HepG2 (cell line): ENCODE results near the gene C1orf35. TPM values are rescaled to one million over a fixed set of nuclear protein-coding genes. Genes with fewer than 3 reads are reported as not detected.

Source experiments
- ARID4A ChIP-seq: sonication (generic); formaldehyde crosslinking; IDR thresholded peaks from 2 replicates; pipeline ENCODE4 v1.5.0; 2020; ENCODE audit warnings: mild to moderate bottlenecking, missing genetic modification reagents, borderline replicate concordance
- CENPX ChIP-seq: sonication (generic); formaldehyde crosslinking; IDR thresholded peaks from 2 replicates; pipeline ENCODE4 v1.9.0; 2021; ENCODE audit warnings: mild to moderate bottlenecking, missing genetic modification reagents, moderate library complexity
- CHCHD3 ChIP-seq: sonication (generic); formaldehyde crosslinking; IDR thresholded peaks from 2 replicates; pipeline ENCODE4 v1.8.0; 2022; ENCODE audit warnings: mild to moderate bottlenecking, missing genetic modification reagents, moderate library complexity
- HOXA7 ChIP-seq: sonication (generic); formaldehyde crosslinking; IDR thresholded peaks from 2 replicates; pipeline ENCODE4 v1.8.1; 2022; ENCODE audit warnings: mild to moderate bottlenecking, missing genetic modification reagents, moderate library complexity
- MTA3 ChIP-seq: sonication (generic); formaldehyde crosslinking; IDR thresholded peaks from 2 replicates; pipeline ENCODE4 v1.4.0; 2020; ENCODE audit warnings: missing genetic modification reagents
- NFYC ChIP-seq: IDR thresholded peaks from 2 replicates; pipeline ENCODE4 v1.6.1; 2016; ENCODE audit warnings: missing genetic modification reagents, missing compliant biosample characterization
- PBX3 ChIP-seq: sonication (generic); formaldehyde crosslinking; IDR thresholded peaks from 2 replicates; pipeline ENCODE4 v1.8.1; 2023; ENCODE audit warnings: missing genetic modification reagents, inconsistent platforms, borderline replicate concordance
- PPARG ChIP-seq: conservative IDR thresholded peaks from 2 replicates; pipeline ENCODE4 v1.6.1; 2016; ENCODE audit warnings: missing biosample characterization, missing genetic modification reagents
- SOX5 ChIP-seq: IDR thresholded peaks from 2 replicates; pipeline ENCODE4 v1.6.1; 2016; ENCODE audit warnings: borderline replicate concordance
- YEATS2 ChIP-seq: sonication (generic); formaldehyde crosslinking; IDR thresholded peaks from 2 replicates; pipeline ENCODE4 v1.4.0; 2020; ENCODE audit warnings: missing genetic modification reagents, borderline replicate concordance
- ZNF205 ChIP-seq: IDR thresholded peaks from 2 replicates; pipeline ENCODE4 v1.6.1; 2018; ENCODE audit warnings: missing biosample characterization, missing genetic modification reagents
- ZNF232 ChIP-seq: sonication (generic); formaldehyde crosslinking; IDR thresholded peaks from 2 replicates; pipeline ENCODE4 v1.4.0; 2020; ENCODE audit warnings: missing genetic modification reagents, borderline replicate concordance
- ZNF256 ChIP-seq: sonication (generic); formaldehyde crosslinking; conservative IDR thresholded peaks from 2 replicates; pipeline ENCODE4 v1.4.0; 2020; ENCODE audit warnings: missing genetic modification reagents
- ZNF282 ChIP-seq: fragments of 450-650 bp; IDR thresholded peaks from 2 replicates; pipeline ENCODE4 v1.6.1; 2018; ENCODE audit not compliant: partially characterized antibody
- ZNF3 ChIP-seq: IDR thresholded peaks from 2 replicates; pipeline ENCODE4 v1.7.0; 2017; ENCODE audit warnings: inconsistent platforms
- ZNF720 ChIP-seq: sonication (generic); formaldehyde crosslinking; IDR thresholded peaks from 2 replicates; pipeline ENCODE4 v1.4.0; 2020; ENCODE audit warnings: missing genetic modification reagents
- ZNF75D ChIP-seq: sonication (generic); formaldehyde crosslinking; IDR thresholded peaks from 2 replicates; pipeline ENCODE4 v1.8.1; 2023; ENCODE audit warnings: missing genetic modification reagents, mild to moderate bottlenecking, borderline replicate concordance
- ZNF775 ChIP-seq: sonication (generic); formaldehyde crosslinking; IDR thresholded peaks from 2 replicates; pipeline ENCODE4 v1.4.0; 2020; ENCODE audit warnings: missing genetic modification reagents, mild to moderate bottlenecking, moderate library complexity, borderline replicate concordance
- polyA plus RNA-seq, 8 experiments: library from polyadenylated mRNA; depleted of rRNA in 3 of 8; stranded (reverse) in 7 of 8; unstranded in 1 of 8; fragments of >200 nt; fragmentation: Illumina TruSeq in 4 of 8; extraction: Trizol in 4 of 8; gene quantifications; 2 replicates each; pipeline versions ENCODE4 v1.2.1 to v1.2.3, GENCODE V29; 2011 to 2016; ENCODE audit warnings: low read depth in 4 of 8, missing spikeins in 1 of 8, mixed read lengths in 1 of 8; ENCODE audit not compliant: insufficient read depth in 1 of 8
- total RNA-seq, 5 experiments: library from RNA; depleted of rRNA; stranded (reverse); fragments of >200 nt; fragmentation: Illumina TruSeq; extraction: Trizol; gene quantifications; 2 replicates each; pipeline ENCODE4 v1.2.3, GENCODE V29; 2016; ENCODE audit warnings: low read depth in 1 of 5
- TF ChIP-seq, protein P1 (sequence below): sonication (generic); formaldehyde crosslinking; IDR thresholded peaks from 2 replicates; pipeline ENCODE4 v1.4.0; 2020; ENCODE audit warnings: missing genetic modification reagents

C1orf35 gene
- total and polyA plus RNA-seq, 2 of the 13 experiments (the other 11 are each of a cell fraction or from before 2014, with no cell fraction given), result 8.1 to 19.3 TPM

DNA sequence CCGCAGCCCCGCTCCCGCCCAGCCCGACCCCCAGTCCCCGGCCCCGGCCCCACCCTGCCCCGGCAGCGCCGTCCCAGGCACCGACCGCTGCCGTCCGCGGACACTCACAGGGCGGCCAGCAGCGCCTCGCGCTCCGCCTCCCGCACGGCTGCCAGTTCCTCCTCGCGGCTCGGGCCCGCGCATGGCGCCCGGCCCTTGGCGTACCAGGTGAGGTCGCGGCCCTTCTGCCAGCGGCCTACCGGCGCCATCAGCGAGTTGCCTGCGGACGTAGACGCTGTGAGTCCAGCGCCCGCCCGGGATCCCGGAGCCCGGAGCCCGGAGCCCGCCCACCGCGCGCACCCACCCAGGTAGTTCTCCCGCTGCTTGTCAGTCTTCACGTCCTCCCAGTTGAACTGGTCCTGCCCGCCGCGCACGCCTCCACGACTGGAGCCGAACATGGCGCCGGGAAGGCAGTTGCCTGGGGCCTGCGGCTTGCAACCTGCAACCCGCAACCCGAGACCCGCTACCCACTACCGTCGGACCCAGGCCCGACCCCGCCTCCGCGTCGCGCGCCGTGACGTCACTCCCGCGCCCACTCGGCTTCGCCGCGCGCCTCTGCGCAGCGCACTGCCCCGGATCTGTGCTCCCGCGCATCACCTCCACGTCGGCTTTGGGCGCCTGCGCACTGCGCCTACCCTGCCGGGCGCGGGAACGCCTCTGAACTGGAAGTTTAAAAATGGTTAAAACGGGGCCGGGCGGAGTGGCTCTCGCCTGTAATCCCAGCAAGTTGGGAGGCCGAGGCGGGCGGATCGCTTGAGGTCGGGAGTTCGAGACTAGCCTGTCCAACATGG lies at the start of gene C1orf35 (continued):
- TF ChIP-seq CHCHD3 (CRISPR knock-in tag) (no peak), HOXA7 (CRISPR knock-in tag) (no peak), PPARG (CRISPR knock-in tag) (no peak), ZNF775 (CRISPR knock-in tag) (no peak), ZNF232 (peak; percentile 57; the same call in 1 of the 2 replicates), SOX5 (CRISPR knock-in tag) (peak; percentile 15; the same call in 1 of the 2 replicates), ZNF205 (peak; percentile 76), ZNF75D (CRISPR knock-in tag) (no peak), ARID4A (peak; percentile 98), ZNF256 (CRISPR knock-in tag) (no peak; the same call in 1 of the 2 replicates), ZNF720 (CRISPR knock-in tag) (no peak), MTA3 (CRISPR knock-in tag) (no peak), ZNF282 (no peak), CENPX (CRISPR knock-in tag) (no peak), ZNF3 (CRISPR knock-in tag) (no peak), PBX3 (CRISPR knock-in tag) (no peak), YEATS2 (CRISPR knock-in tag) (peak; percentile 98), NFYC (CRISPR knock-in tag) (peak; percentile 52; the same call in 1 of the 2 replicates)
- TF ChIP-seq, protein P1, sequence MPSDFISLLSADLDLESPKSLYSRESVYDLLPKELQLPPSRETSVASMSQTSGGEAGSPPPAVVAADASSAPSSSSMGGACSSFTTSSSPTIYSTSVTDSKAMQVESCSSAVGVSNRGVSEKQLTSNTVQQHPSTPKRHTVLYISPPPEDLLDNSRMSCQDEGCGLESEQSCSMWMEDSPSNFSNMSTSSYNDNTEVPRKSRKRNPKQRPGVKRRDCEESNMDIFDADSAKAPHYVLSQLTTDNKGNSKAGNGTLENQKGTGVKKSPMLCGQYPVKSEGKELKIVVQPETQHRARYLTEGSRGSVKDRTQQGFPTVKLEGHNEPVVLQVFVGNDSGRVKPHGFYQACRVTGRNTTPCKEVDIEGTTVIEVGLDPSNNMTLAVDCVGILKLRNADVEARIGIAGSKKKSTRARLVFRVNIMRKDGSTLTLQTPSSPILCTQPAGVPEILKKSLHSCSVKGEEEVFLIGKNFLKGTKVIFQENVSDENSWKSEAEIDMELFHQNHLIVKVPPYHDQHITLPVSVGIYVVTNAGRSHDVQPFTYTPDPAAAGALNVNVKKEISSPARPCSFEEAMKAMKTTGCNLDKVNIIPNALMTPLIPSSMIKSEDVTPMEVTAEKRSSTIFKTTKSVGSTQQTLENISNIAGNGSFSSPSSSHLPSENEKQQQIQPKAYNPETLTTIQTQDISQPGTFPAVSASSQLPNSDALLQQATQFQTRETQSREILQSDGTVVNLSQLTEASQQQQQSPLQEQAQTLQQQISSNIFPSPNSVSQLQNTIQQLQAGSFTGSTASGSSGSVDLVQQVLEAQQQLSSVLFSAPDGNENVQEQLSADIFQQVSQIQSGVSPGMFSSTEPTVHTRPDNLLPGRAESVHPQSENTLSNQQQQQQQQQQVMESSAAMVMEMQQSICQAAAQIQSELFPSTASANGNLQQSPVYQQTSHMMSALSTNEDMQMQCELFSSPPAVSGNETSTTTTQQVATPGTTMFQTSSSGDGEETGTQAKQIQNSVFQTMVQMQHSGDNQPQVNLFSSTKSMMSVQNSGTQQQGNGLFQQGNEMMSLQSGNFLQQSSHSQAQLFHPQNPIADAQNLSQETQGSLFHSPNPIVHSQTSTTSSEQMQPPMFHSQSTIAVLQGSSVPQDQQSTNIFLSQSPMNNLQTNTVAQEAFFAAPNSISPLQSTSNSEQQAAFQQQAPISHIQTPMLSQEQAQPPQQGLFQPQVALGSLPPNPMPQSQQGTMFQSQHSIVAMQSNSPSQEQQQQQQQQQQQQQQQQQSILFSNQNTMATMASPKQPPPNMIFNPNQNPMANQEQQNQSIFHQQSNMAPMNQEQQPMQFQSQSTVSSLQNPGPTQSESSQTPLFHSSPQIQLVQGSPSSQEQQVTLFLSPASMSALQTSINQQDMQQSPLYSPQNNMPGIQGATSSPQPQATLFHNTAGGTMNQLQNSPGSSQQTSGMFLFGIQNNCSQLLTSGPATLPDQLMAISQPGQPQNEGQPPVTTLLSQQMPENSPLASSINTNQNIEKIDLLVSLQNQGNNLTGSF (CRISPR knock-in tag), result peak; percentile 75; the same call in 1 of the 2 replicates
